ENCODE data around the gene MAN1C1.

- TF ChIP-seq, protein P1, sequence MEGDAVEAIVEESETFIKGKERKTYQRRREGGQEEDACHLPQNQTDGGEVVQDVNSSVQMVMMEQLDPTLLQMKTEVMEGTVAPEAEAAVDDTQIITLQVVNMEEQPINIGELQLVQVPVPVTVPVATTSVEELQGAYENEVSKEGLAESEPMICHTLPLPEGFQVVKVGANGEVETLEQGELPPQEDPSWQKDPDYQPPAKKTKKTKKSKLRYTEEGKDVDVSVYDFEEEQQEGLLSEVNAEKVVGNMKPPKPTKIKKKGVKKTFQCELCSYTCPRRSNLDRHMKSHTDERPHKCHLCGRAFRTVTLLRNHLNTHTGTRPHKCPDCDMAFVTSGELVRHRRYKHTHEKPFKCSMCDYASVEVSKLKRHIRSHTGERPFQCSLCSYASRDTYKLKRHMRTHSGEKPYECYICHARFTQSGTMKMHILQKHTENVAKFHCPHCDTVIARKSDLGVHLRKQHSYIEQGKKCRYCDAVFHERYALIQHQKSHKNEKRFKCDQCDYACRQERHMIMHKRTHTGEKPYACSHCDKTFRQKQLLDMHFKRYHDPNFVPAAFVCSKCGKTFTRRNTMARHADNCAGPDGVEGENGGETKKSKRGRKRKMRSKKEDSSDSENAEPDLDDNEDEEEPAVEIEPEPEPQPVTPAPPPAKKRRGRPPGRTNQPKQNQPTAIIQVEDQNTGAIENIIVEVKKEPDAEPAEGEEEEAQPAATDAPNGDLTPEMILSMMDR (IDR thresholded peaks at IDR 0.05): no peak
- no peak for TF ChIP-seq POLR2A (IDR thresholded peaks at IDR 0.05)
These were observed 196.6 kb downstream of the MAN1C1 start for GRCh38 chr1:25813071-25813733.
